GM19023 (cell line): ENCODE results near the gene ZNF514.
"Not testable (repeated sequence)": the region's sequence is repeated elsewhere in the genome, so short reads cannot be mapped to it uniquely, and the experiment has no call there.

Experiments
- ATAC-seq: cut with Tn5 transposase; IDR thresholded peaks from one replicate; pipeline ENCODE4 v1.9.1; 2021; ENCODE audit warnings: mild to moderate bottlenecking, moderate library complexity; ENCODE audit not compliant: unreplicated experiment

The ZNF514 gene

DNA sequence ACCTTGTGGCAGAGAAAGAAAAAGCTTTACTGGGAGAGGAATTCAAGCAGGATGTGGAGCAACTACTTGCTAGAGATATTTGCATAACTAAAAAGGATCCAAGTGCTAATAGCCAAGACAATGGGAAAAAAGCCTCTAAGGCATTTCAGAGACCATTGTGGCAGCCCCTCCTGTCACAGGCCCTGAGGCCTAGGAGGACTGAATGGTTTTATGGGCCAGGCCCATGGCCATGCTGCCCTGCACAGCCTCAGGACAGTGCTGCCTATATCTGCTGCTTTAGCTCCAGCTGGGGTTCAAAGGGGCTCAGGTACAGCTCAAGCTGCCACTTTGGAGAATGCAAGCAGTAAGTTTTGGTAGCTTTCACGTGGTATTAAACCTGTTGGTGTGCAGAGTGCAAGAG is 20.9 kb downstream of the ZNF514 start:
- ATAC-seq, result no peak

DNA sequence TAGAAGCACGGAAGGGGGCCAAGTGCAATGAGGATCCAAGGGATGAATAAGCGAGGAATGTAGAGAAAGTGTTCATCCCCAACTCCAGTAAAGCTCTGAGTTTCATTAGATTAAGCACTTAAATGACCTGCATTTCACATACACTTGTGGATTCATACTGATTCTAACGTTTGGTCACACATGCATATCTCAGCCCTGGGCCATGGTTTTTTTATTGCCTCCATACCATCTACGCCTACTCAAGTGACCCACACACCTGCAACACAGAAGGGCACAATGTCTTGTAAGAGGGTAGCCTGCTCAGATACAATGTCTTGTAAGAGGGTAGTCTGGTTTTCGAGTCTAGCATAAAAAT is 37.5 kb downstream of the ZNF514 start:
- ATAC-seq, result peak; percentile 16

DNA sequence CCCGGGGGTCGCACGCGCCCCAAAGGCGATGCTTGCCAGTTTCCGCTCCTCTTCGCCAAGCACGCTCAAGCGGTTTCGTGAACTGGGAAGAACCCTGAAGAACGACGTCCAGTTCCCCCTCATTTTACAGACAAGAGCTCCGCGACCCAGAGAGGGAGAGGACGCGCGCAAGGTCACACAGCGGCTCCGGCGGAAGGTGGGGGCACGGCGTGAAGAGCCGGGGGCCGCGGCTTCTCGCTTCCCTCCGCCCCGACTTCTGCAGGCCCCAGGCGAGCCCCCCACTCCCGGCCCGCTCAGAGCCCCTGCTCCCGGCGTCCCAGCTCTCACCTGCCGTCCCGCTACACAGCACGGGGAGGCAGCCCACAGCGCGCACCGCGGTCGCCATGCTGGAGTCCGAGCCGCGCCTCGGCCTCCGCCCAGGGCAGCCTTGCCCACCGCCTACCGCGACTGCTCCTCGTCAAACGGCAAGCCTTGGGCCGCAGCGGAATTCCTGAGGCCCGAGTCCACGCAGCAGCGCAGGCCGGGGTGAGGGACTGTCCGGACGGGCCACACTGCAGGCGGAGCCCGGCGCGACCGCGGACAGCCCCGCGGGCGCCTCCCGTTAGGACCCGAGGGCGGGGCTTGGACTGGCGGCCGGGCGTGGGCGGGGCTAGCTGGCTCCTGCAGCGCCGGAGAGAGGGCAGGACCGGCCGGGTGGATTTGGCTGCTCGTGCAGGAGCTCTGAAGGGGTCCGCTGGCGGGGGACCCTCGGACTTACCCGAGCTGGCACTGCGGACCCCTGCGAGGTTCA is 38.0 kb downstream of the ZNF514 start, which contains the start of gene MRPS5:
Gene MRPS5 (minus strand): TSS at position 402 of the 790 bp plus-strand sequence. CDS start 17 bp downstream, at position 385.
- ATAC-seq, result peak; percentile 96

GRCh38 chr2:95121093-95121406 is 38.6 kb downstream of the ZNF514 start:
- ATAC-seq, result peak; percentile 2

DNA sequence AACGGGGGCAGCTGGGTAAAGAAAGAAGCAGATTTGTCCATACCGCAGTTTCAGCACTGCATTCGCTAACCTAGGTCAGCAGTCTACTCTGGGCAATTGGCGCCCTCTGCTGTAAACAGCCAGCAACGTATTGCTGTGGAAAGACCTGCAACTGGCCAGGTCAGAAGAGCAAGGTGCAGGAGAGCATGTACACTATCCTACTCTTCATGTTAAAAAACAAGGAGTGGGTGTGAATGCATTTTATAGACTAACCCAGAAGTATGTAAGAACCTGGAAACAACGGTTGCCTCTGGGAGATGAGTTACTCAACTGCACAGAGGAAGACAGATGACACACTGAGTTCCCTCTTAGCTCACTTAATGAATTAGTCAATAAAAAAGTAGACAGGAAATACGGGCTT is 44.2 kb downstream of the ZNF514 start:
- peak; percentile 93 for ATAC-seq

DNA sequence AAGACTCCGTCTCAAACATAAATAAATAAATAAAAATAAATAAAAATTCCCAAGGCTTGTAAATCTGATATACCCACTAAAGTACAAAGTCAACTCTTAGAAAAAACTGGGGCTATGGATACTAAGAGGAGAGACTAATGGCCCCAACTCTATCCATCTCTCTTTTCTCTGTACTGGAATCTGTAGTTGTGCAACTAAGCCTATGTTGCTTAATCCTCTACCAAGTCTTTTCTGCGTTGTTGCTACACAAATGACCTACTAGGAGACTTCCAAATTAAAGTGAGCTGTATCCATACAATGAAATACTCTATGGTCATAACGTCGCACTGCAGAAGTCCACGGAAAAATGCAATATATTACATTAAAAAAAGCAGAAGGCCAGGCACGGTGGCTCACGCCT is 46.2 kb downstream of the ZNF514 start:
- ATAC-seq, result no peak

- no peak for ATAC-seq
These were observed 49.3 kb downstream of the ZNF514 start for GRCh38 chr2:95110395-95110794.

- no peak for ATAC-seq
These were observed 50.4 kb downstream of the ZNF514 start for GRCh38 chr2:95109260-95109659.

- no peak for ATAC-seq
These were observed 53.6 kb downstream of the ZNF514 start for GRCh38 chr2:95106081-95106480.

DNA sequence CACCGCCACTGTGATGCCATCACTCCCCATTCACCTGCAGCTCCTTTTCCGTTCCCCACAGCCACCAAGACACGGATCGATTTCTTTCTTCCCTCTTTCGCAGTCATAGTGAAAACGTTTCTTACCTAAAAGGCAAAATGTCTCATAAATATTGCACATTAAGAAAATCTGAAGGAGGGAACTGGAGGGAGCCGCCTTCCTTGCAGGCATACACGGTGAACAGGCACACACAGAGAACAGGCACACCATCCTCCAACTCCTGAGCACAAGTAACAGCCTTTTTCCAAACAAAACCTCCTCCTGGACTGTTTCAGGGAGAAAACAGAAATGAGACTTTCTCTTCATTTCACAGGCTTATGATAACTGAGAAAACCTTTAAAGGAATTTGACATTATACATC is 55.0 kb downstream of the ZNF514 start:
- ATAC-seq, result no peak

GRCh38 chr2:95099910-95100309 is 59.7 kb downstream of the ZNF514 start:
- ATAC-seq, result no peak

DNA sequence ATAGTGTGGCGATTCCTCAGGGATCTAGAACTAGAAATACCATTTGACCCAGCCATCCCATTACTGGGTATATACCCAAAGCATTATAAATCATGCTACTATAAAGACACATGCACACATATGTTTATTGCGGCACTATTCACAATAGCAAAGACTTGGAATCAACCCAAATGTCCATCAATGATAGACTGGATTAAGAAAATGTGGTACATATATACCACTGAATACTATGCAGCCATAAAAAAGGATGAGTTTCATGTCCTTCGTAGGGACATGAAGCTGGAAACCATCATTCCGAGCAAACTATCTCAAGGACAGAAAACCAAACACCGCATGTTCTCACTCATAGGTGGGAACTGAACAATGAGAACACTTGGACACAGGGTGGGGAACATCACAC is 61.4 kb downstream of the ZNF514 start:
- ATAC-seq, result not testable (repeated sequence)
